GM18870 (cell line): ENCODE results near the gene SPECC1.
"Not testable (repeated sequence)": the region's sequence is repeated elsewhere in the genome, so short reads cannot be mapped to it uniquely, and the experiment has no call there.

Source experiments
- ATAC-seq: cut with Tn5 transposase; IDR thresholded peaks from one replicate; pipeline ENCODE4 v1.9.1; 2021; ENCODE audit warnings: moderate library complexity; ENCODE audit not compliant: unreplicated experiment

Gene SPECC1

GRCh38 chr17:20165516-20165915, 156.4 kb downstream of the SPECC1 start:
- ATAC-seq: not testable (repeated sequence)

- ATAC-seq: no peak
These were observed 160.9 kb downstream of the SPECC1 start for GRCh38 chr17:20170085-20170484.

GRCh38 chr17:20171741-20172365, 162.7 kb downstream of the SPECC1 start:
- ATAC-seq: no peak

GRCh38 chr17:20172376-20172775, 163.2 kb downstream of the SPECC1 start:
- no peak for ATAC-seq

GRCh38 chr17:20173091-20173490, 163.9 kb downstream of the SPECC1 start:
- ATAC-seq: no peak

- ATAC-seq: no peak
These were observed 165.6 kb downstream of the SPECC1 start for GRCh38 chr17:20174588-20175265.

GRCh38 chr17:20179041-20179440, 169.9 kb downstream of the SPECC1 start:
- ATAC-seq: no peak

- no peak for ATAC-seq
These were observed 171.5 kb downstream of the SPECC1 start for GRCh38 chr17:20180661-20181060.

GRCh38 chr17:20184181-20184580, 175.0 kb downstream of the SPECC1 start:
- ATAC-seq: no peak

- ATAC-seq: no peak
These were observed 175.9 kb downstream of the SPECC1 start for GRCh38 chr17:20184977-20185619.

GRCh38 chr17:20187049-20187448, 177.9 kb downstream of the SPECC1 start:
- no peak for ATAC-seq

- ATAC-seq: no peak
These were observed 180.1 kb downstream of the SPECC1 start for GRCh38 chr17:20189302-20189701.

- no peak for ATAC-seq
These were observed 180.8 kb downstream of the SPECC1 start for GRCh38 chr17:20189979-20190378.

- ATAC-seq: no peak
These were observed 181.4 kb downstream of the SPECC1 start for GRCh38 chr17:20190605-20191004.

GRCh38 chr17:20191056-20191455, 181.9 kb downstream of the SPECC1 start:
- ATAC-seq: no peak

GRCh38 chr17:20196286-20196685, 187.1 kb downstream of the SPECC1 start:
- not testable (repeated sequence) for ATAC-seq

- no peak for ATAC-seq
These were observed 188.2 kb downstream of the SPECC1 start for GRCh38 chr17:20197272-20197926.

- ATAC-seq: no peak
These were observed 191.0 kb downstream of the SPECC1 start for GRCh38 chr17:20200016-20200795.

GRCh38 chr17:20200865-20201458, 191.8 kb downstream of the SPECC1 start:
- no peak for ATAC-seq

GRCh38 chr17:20202141-20202621, 193.0 kb downstream of the SPECC1 start:
- ATAC-seq: no peak
